Glomerular visceral epithelial cell (primary cell): ENCODE results near the gene CDH18.
"Not testable (repeated sequence)": the region's sequence is repeated elsewhere in the genome, so short reads cannot be mapped to it uniquely, and the experiment has no call there.

ENCODE experiments used
- DNase-seq: peaks from one replicate; pipeline ENCODE4 v3.0.0-alpha.2; 2016; ENCODE audit errors: extremely low spot score

CDH18 gene

DNA sequence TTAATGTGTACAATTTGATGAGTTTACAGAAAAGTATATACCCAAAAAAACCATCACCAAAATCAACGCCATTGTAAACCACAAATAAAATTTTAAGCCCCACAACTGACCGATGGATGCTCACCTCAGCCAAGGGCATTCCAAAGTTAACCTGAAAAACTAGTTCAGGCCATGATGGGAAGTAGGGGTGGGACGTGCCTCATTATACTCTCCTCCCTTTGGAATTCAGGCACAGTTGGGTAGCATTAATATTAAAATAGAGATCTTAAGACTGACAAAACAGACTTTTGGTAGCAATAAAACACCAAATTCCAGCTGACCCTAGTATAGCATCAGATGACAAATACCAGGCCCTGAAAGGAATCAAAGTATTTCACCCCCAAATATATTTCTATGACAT is 129.0 kb downstream of the CDH18 start:
- no peak for DNase-seq

DNA sequence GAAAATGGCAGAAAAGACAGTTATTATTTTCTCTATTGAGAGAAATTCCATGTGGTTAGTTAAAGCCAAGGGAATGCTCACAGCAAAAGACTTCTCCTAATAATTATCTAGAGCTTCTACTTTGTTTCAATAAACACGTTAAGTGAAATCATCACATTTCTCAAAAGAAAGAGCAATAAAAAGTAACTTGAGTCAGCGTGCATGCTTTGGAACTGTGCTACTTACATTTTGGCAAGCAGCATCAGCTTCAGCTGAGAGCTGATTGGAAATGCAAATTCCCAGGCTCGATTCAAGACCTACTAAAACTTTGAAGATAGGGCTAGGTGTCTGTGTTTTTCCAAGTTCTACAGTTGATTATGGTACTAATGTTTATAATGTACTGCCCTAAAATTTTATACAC is 132.1 kb downstream of the CDH18 start:
- no peak for DNase-seq

DNA sequence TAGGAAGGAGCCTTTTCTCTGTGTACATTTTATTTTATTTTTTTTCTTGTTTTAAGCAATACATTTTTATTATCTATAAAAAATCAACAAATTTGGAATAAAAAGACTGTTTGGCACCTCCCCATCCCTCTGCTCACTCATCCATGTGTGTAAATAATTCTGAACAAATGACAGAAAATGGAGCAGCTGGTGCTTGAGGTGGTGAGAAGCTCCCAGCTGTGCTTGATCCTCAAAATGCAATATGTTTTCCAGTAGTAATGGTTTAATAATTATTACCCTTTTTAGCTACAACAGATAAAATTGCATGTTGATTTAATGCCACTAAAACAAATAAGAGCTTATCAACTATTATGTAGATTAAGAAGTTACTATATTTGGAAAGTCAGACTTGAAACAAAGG is 132.5 kb downstream of the CDH18 start:
- no peak for DNase-seq

DNA sequence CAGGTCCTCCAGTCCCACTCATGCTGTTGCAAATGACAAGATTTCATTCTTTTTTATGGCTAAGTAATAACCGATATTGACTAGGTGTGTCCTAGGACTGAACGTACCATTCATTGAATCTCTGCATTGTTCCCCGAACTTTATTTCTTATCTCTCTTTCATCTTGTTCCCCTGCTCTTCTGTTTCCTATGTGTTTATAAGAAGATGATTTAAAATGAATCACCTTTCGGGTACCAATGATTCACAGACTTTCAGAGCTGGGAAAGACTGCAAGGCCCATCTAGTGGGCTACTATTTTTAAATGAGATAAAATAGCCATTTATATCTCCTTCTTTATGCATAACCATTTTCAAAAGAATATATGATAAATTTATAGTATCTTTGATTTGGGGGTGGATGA is 133.0 kb downstream of the CDH18 start:
- no peak for DNase-seq

DNA sequence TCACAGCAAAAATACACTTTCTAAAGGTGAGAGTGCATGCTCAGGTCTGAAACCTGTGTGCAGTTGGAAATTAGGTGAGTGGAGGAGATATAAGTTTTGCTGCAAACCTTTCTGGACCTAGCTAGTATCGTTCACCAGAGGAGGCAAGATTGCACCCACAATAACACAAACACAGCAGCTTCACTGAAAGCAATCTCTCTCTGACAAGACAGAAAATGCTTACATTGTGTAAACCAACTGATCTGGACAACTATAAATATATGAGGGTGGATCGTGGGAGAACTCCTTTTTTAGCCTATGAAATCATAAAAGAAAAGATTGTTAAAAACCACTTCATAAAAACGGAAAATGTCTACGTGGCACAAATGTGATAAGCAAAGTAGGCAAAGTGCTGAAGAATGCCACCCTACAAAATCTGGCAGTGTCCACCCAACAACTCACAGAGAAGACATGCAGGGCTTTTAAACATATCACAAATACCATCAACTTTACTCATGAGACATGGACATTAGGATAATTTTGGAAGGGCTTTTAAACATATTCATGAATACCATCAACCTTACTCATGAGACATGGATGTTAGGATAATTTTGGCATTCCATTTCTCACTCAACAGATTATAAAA is 134.3 kb downstream of the CDH18 start:
- DNase-seq: no peak

DNA sequence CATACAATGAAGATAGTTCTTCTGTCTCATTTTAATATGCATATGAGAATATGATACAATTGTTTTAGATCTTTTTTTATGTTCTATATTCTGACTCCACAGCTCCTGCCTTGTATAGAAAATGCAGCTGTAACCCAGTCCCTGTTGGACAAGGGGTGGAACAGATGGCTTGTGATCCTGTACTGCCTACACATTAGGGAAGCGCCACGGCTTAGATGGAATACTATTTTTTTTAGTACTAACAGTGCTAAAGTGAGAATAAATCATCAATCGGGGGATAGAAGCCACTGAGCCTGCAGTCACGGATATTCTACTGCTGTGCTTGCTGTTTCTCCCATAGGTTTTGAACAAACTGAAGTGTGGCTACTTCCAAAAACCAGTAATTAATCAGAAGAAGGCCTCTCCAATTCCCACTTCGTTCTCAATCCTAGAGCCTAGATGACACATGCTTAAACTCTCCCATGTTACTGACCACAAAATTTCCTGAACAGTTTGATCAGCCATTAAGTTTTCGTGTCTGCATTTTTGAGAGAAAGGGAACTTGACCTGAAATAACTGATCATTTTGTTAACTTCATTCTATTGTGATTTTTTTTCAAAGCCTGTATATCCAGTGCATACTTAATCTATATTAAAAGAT is 150.3 kb downstream of the CDH18 start:
- peak; percentile 41 for DNase-seq

DNA sequence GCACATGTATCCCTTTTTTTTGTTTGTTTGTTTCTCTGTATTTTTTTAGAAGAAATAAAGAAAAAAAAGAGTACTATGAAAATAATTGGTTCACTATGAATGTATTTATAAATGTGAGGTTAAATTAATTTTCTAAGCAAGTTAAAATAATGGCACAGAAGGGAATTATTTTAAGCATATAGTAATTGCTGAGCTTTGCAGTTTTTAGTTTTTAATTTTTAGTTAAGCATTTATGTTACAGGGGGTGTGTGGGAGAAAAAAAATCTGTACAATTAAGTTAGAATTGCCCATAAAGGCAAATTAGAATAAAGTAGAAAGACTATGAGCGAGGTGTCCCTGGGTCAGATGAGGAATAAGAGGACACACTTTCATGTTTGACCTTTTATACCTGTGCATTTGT is 152.6 kb downstream of the CDH18 start:
- DNase-seq: no peak

DNA sequence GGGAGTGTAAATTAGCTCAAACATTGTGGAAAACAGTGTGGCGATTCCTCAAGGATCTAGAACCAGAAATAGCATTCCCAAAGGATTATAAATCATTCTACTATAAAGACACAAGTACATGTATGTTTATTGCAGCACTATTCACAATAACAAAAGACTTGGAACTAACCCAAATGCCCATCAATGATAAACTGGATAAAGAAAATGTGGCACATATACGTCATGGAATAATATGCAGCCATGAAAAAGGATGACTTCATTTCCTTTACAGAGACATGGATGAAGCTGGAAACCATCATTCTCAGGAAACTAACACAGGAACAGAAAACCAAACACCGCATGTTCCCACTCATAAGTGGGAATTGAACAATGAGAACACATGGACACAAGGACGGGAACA is 175.3 kb downstream of the CDH18 start:
- DNase-seq: not testable (repeated sequence)

DNA sequence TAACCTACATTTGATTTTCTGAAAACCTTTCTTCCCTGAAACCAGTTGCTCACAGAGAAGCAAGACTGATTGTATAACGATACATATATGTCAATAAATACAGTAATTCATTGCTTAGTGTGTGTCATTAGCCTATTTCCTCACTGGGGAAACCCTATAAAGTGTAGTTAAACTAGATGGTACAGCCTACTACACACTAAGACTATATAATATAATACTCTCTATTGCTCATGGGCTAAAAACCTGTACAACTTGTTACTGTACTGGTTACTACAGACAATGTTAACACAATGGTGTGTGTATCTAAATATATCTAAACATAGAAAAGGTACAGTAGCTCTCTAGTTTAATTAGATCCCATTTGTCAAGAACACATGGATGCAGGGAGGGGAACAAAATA is 181.2 kb downstream of the CDH18 start:
- DNase-seq: no peak

DNA sequence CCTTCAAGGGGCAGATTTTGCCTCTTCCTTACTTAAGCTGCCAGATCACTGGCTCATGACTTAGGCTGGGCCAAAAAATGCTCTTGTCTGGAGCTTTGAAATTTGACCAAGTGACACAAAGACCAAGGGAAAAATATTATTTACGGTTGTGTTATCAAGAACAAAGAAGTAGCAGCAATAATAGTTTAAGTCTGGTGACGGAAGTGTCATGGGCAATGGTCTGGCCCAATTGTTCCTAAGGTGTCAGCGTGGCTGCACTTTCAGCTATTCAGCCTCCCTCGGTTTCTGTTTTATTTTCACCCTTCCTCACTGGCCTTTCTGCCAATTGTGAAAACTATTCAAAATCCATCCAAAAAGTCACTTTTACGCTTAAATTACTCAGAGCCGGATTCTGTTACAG is 185.3 kb downstream of the CDH18 start:
- no peak for DNase-seq

DNA sequence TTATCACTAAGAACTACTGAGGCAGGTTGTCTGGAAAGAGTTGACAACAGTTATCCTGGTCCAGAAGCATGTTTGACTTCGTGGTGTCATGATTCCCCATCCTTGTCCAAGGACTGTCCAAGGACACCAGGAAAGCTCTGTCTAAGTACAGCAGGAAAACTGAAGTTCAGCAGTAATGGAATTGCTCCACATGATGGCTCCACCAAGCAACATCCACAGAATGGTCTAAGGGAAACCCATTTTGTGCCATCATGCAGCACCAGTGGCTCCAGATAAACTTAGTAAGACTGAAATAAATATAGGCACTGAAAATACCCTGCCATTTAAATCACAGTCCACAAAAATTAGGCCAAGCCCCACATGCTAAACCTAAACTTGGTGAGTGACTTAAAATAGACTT is 192.8 kb downstream of the CDH18 start:
- DNase-seq: peak; percentile 16

DNA sequence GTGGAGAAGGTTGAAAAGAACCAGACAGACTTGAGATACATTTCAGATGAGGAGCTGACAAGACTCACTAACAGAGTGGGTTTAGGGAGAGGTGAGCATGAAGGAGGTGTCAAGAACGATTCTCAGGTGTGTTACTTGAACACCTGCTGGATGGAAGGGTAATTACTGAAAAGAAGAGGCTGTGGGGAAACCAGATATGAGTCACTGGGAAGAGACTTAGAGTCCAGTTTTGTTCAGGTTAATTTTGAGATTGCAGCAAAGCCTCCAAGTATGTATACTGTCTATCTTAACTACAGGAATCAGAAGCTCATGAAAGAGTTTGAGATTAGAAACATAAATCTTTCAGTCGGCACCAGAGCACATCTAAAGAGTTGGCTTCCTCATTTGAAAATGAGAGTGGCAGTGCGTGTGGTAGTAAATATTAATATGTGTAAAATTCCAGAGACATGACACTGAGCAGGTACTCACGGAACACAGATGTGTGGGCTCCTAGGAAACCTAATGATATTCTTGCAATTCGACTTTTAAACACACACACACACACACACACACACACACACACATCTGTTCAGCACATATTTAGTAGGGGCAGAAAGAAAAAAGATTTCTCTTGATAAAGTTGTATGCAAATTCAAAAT is 197.1 kb downstream of the CDH18 start:
- no peak for DNase-seq

DNA sequence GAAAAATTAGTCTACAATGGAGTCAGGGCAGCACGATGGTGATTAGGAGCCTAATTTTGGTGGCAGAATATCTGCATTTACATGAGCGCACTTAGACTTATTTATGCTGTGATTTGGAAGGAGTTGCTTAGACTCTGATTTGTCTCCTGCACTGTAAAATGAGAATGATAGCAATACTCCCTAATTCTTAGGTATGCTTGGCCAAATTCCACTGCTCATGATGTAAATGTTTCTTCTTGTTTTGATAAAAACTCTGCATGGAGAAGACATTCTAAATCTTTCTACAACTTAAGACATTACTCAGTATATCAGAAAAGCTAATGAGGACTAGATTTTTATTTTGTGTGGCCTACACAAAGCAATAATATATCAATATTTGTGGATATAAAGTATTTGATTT is 205.4 kb downstream of the CDH18 start:
- DNase-seq: no peak

DNA sequence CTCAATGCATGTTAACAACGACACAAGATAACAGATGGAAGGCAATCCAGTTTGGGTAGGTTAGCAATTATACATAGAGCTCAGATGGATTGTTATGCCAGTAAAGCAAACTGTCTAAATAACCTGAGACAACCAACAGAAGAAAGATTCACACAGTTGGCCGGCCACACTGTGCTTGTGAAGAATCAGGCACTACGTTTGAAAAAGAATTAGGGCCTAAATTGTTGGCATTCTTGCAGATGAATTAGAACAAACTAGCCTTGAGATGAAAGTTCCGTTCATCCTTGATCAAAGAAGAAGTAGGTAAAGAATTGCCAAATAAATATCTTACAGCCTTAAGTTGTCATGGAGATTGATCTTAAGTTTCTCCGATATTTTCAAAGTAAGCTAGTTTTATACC is 210.6 kb downstream of the CDH18 start:
- no peak for DNase-seq

DNA sequence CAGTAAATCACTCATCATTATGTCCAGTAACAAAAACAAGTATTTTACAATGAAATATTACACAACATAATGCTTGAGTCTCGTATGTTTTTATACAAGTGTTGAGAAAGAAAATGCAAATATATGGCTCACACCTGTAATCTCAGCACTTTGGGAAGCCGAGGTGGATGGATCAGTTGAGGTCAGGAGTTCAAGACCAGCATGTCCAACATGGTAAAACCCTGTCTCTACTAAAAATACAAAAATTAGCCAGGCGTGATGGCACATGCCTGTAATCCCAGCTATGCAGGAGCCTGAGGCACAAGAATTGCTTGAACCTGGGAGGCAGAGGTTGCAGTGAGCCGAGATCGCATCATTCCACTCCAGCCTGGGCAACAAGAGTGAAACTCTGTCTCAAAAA is 211.1 kb downstream of the CDH18 start:
- DNase-seq: not testable (repeated sequence)

DNA sequence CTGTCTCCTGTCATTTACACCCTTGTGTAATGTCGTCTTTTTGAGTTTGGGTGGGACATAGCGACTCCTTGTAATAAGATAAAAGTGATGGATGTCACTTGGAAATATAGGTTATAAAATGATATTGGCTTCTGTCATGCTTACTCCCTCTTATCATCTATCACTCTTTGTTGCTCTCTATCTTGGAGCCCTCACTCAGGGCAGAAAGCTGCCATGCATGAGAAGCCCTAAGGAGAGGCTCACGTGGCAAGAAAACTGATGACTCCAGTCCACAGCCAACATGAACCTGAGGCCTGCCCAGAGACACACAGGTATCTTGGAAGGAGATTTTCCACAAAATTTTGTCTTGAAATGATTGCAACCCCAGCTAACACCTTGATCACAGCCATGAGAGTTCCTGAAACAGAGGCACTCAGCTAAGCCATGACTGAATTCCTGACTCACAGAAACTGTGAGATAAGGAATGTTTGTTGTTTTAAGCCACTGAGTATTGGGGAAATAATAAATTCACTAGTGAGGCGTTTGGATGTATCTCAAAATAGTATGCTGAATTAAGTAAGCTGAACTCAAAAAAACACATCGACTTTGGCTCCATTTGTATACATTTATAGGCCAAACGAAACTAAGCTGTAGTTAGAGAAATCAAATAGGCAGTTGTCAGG is 216.7 kb downstream of the CDH18 start:
- DNase-seq: no peak

DNA sequence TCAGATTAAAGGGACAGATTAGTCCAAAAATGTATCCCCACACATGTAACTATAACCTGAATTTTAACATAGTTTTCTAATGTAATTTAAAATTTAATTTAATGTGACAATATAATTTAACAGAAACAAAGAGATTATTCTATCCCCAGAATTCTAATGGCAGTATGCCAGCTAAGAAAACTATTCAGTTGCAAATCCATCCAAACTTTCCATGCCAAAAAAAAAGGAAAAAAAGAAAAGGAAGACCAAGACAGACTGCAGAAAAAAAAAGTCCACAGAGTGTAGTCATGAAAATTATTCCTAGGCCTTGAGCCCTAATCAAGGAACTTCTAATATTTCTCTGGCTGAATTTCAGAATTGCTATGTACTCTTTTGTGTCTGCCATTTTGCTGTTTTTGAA is 217.6 kb downstream of the CDH18 start:
- no peak for DNase-seq

DNA sequence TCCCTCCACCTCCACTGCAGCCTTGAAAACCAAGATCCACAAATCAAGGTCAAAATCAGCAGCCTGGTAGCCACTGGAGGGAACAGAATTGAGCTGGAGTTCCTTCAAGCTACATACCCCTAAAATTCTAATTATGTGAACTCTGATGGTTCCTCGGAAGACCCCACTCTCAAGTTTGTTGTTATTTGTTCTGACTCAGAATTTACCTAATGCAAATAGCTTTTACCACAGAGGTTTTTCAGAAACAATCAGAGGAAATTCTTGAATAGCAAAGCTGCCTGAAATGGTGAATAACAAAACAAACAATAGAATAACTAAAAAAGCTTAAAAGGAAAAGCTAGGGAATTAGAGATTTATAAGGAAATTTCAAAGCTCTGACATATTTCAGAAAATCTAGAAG is 220.0 kb downstream of the CDH18 start:
- no peak for DNase-seq

DNA sequence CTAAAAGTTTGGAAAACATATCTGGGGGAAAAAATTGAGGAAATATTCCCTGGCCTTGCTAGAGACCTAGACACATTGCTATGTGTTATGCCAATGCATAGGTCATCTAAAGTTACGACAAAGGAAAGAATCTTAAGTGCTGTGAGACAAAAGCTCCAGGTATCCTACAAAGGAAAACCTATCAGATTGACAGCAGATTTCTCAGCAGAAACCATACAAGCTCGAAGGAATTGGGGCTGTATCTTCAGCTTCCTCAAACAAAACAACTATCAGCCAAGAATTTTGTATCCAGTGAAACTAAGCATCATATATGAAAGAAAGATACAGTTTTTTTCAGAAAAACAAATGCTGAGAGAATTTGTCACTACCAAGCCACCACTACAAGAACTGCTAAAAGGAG is 234.4 kb downstream of the CDH18 start:
- DNase-seq: no peak

DNA sequence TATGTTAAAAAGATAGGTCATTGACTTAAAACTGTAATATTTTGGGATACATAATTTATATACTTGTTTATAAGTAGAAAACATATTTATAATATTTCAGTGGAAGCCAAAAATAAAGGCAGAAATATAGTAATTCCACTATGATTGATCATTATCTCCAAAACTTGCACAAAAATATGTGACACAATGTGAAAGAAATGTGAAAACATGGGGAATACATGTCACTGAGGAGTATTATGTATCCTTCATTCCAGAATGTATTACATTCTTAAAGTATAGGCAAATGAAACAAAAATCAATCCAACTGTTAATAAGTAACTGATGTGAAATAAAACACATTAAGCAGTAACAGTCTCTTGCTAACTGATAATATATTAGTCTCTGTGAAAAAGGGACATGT is 236.7 kb downstream of the CDH18 start:
- no peak for DNase-seq

DNA sequence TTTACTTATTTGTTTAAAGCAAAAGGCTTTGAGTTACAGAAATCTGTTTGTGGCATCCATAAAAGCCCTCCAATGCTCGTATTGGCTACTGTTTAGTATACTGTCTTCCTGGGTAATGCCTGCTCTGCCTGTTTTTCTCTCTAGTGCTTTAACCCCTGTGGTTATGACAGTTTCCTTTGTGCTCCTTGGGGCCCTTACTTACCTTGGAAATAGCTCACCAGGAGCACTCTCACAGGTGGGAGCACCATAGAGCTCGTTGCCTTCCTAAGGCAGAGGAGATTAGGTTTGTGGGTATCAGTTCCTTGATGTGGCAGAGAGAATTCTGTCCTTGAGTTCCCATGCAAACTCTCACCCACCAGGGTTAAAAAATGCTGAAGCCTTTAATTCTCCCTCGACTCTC is 242.8 kb downstream of the CDH18 start:
- no peak for DNase-seq

DNA sequence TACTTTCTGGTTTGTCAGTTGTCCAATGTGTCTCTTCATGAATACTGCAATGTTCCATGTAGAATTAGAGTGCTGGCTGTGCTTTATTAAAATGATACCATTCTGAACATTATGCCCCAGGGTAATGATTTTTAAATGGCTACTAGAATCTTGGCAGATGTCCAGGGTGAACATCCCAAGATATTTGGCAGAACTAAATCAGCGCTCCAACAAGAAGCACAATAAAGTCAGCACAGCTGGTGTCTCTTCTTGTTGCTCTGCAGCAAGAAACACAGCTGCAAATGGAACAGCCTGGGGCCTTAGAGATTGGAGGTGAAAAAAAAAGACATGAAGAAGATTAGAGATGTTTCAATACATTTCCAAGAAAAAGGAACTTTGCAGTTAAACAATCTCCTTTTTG is 248.3 kb downstream of the CDH18 start:
- no peak for DNase-seq

DNA sequence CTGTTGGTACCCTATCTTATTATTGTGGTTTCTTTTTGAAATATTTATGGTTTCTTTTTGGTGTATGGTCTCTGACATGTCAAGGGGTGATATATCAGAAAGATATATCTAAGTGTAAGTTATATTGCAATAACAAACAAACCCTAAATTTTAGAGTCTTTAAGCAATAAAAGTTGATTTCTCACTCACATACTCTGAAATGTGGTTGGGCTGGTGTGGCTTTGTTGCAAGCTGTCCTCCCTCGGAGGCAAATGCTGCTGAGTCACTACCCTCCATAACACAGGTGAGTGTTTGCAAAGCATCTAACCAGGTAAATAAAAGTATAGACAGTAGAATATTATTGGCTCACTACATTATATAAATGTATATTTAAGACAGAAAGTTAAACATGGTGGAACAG is 253.2 kb downstream of the CDH18 start:
- no peak for DNase-seq
